HG03097 (cell line): Measurements from ENCODE around the gene CLCF1.

Source experiments
- ATAC-seq: cut with Tn5 transposase; IDR thresholded peaks from one replicate; pipeline ENCODE4 v1.9.1; 2021; ENCODE audit not compliant: unreplicated experiment, low FRiP score

The CLCF1 gene

GRCh38 chr11:67376063-67376820, 2.8 kb upstream of the CLCF1 start:
- ATAC-seq: no peak

DNA sequence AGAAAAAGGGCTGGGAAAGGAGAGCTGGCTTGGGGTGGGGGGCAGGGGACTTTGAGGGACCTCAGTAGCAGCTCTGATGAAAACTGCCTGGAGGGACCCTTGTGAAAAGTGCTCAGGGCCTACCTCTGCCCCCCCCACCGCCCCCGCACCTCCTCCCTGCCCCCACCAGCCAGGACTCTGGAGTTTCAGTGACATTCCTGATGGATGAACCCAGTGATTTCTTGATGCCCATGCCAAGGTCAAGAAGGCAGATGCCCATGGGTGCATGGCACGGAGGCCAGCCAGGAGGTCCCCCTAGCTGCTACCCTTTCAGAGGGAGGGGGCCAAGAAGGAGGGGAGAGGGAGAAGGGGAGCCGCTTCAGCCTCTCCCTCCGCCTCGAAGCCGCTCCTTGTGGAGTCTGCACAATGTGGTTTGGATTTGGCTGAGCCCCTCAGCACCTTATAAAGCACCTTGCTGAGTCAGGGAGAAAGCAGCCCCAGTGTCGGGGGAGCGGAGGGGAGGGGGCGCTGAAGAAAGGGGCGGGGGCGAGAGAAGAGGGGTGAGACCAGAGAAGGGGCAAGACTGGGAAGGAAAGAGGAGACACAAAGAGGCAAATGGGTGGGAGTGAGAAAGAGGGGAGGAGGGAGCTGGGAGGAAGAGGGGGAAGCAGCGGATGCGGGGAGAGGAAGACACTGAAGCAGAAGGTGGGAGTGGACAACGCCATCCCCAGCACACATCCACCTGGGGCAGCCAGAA, 2.1 kb upstream of the CLCF1 start:
- ATAC-seq: no peak

GRCh38 chr11:67374571-67375281, 1.3 kb upstream of the CLCF1 start:
- ATAC-seq: no peak

DNA sequence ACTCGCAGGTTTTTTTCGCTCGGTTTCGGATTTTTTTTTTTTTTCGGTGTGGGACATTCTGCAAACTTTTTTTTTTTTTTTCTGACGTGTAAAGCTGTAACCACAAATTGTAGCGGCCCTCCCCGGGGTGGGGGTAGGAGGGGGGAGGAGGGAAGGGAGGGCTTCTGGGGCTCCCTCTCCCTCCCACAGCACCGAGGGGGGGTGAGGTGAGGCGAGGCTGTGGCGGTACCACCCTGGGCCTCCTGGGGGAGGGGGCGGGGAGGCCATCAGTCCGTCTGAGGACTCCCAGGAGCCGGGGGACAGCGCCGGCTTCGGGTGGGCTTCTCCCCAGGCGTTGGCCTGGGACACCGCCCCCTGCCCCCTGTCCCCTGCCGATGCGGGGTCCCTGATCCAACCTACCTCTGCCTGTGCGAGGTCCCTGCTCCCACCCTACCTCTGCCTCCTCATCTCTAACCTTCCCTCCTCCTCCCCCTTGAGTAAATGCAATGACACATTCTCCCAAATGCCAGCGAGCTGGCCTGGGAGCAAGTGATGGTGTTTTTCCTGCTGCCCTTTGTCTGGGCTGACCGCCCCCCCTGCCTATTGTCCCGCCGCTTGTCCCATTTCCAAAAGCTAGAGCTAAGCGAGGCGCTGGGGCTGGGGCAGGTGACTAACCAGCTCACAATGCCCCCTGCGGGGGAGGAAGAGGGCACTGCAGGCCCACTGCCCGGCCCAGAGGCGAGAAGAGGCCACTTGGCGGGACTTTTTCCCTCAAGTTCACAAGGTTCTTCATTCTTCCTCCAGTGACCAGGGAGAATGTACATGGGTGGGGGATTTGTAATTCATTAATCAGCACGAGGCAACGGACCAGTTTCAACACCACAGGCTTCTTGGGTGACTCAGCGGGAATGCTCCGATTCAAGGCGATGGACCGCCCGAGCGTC, 511 bp upstream of the CLCF1 start:
- no peak for ATAC-seq

- ATAC-seq: no peak
These were observed 941 bp downstream of the CLCF1 start for GRCh38 chr11:67372321-67372992.

GRCh38 chr11:67371911-67372320, 1.5 kb downstream of the CLCF1 start:
- ATAC-seq: no peak

- no peak for ATAC-seq
These were observed 2.0 kb downstream of the CLCF1 start for GRCh38 chr11:67371189-67371910.

DNA sequence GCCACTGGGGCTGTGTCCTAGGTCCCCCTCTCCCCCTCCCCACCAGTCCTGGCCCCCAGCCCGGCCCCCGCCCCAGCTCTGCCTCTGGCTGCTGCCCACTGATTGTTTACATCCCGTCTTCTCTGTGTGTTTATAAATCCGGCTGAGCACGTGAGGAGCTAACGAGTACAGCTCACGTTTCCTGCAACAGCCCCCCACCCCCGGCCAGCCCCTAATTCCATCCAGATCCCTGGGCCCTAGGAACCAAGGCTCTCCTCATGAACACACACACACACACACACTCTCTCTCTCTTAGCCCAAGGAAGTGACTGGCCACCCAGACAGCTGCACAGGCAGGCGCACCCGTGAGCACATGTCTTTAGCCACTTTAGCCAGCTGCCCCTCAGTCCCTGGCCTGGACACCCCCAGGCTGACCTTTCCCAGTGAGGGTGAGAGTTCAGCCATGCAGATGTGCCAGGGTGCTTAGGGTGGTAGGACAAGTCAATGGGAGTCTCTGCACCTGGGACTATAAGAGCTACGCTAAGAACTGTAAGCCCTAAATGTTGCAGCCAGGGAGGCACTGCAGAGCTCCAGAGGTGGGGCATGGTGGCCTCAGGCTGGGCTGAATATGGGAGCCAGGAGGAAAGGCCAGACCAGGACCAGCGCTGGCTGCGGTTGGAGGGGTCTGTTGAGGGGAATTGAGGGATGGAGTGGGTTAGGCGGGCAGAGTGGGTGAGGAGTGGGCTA, 2.9 kb downstream of the CLCF1 start:
- ATAC-seq: no peak

GRCh38 chr11:67369801-67370284, 3.6 kb downstream of the CLCF1 start:
- ATAC-seq: no peak

DNA sequence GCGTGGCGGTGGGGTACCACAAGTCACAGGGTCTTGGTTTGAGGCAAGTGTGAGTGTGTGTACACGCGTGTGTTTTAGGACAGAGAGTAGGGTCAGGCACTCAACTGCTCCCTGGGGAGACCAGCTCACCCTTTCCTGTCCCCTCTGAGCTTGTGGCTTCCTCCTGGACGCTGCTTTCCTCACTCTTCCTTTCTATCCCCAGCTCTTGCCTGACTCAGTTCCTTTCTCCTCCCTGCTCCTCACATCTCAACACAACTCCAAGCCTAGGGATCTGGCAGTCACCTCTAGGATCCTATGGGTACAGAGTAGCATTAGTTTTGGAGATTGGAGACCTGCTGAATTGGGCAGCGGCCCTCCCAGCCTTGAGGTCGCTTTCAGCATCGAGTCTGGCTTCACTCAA, 4.1 kb downstream of the CLCF1 start:
- no peak for ATAC-seq

DNA sequence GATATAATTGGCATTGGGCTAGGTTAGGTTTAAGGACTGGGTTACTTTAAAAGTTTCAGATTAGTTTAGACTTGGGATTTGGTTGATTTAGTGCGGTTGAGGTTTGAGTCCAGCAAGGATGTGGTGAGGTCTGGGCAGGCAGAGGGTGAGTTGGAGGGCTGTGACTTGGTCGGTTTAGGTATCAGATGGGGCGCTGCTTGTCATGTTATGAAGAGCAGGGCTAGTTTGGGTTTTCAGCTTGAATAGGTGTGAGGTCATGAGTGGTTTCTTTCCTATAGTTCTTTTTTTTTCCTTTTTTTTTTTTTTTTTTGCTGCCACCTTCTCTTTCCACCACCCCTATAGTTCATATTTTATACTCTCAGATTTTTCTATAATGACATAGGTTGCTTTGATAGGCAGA, 4.8 kb downstream of the CLCF1 start:
- ATAC-seq: no peak

DNA sequence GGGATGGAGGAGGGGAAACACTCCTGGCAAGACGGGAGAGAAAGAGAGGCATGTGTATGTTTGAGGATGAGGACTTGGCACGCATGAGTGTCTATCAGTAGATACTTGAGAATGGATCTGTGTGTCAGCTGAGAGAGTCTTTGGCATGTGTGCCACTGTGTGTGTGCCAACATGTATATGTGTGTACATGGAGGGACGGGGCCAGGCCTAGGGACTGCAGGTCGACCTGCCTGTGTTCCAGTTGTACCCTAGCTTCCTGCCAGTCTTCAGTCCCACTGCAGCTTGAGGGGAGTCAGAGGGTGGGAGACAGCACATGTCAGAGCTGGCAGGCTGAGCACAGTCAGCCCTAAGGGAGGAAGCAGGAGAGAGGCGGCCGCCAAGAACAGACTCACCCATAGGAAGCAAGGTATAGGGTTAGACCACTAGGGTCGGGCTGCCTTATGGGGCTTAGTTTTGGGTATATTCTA, 5.6 kb downstream of the CLCF1 start:
- no peak for ATAC-seq

DNA sequence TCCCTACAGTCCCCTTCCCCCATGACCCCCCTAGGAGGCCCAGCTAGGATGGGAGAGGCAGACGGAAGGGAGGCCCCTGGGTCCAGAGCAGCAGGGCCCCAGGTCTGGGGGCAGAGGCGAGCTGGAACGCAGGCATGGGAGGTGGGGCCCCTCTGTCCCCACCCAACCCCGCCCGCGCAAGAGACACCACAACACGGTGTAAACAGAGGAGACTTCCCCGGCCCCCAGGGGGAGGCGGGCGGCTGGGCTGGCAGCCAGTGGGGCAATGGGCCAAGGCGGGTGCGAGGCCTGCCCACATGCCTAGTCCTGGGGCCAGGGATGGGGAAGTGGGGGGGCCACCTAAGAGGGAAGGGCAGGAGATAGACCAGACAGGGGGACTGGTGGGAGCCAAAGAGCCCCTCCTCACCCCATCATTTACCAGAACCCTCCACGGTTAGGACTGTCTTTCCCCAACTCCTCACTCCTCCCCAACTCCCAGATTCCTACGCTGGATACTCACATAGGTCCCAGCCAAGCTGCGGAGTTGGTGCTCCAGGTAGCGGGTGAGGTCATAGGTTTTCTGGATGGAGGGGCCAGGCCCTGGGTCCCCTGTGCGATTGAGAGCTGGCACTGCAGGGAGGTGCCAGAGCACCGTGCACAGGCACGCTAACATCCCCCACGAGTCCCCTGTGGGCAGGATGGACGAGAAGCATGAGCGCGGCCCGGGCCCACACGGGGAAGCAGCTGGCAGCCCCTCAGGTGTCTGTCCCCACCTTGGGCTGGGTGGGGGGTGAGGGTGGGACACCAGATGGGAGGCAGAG, 6.2 kb downstream of the CLCF1 start:
- ATAC-seq: no peak

GRCh38 chr11:67366546-67366945, 6.9 kb downstream of the CLCF1 start:
- no peak for ATAC-seq

GRCh38 chr11:67365736-67366444, 7.5 kb downstream of the CLCF1 start:
- ATAC-seq: no peak

DNA sequence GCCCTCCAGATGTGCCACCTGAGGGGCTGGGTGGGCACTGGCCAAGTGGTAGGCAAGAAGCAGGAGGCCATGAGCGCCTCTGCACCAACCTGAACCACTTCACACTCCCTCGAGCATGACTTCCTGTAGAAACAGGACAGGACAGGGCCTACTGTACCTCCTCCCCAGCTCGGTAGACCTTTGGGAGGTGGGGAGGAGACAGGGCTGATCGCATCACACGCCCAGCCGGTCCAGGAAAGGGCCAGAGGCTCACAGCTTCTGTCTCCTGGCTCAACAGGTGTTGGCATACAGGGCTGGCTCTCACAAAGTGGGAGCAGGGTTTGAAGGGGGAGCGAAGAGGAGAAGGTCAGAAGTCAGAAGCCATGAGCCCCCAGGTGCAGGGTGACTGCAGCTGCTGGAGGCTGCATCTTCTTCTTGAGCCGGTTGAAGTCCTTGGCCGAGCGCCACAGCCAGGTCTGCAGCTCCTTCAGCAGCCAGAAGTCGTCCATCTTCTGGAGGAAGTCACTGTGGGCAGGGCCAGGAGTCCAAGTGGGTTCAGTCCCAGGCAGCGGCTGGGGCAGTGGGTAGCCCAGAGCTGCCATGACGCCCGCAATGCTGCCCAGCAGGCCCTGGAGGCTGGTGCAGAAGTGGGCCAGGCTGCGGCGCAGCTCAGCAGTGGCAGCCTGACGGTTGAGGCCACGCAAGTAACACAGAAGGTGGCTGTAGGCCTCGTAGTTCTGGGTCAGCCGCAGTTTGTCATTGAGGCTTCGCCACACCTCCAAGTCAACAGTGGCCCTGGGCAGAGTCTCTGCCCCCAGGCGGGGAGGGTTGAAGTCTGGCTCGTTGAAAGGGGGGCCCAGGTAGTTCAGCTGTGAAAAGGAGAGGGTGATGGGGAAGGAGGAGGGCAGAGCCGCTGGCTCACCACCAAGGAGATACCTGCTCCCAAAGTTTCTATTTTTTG, 8.3 kb downstream of the CLCF1 start:
- ATAC-seq: no peak
